ENCODE results near the gene REM1. TPM values are rescaled to one million over a fixed set of nuclear protein-coding genes. Genes with fewer than 3 reads are reported as not detected.

REM1 gene
- total RNA-seq, 1 experiment from 2014 or later: not detected

DNA sequence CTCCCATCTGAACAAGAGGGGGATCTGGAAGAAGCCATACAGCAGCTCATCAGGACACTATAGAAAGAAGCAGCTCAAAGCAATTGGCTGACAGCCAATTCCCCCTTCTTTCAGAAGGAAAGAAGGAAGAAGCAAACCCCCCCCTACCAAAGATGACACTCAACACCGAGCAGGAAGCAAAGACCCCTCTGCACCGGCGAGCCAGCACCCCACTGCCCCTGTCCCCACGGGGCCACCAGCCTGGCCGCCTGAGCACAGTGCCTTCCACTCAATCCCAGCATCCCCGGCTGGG, 1.2 kb downstream of the REM1 start:
- DNase-seq (ENCODE audit: low read depth, low spot score) (no peak), ATAC-seq (no peak)
- ChIA-PET POLR2A (no interaction called here), CTCF (no interaction called here), RAD21 (ENCODE audit: low non-redundant PET in 1 of 2, low total read pairs in 2 of 2, uncharacterized antibody in 2 of 2, unreplicated experiment in 2 of 2) (no interaction called here)
- Histone ChIP-seq H3K79me2 (ENCODE audit: insufficient read depth, low read length) (no peaks in the 10 kb centered on the region), H3K9me3 (ENCODE audit: control insufficient read depth in 1 of 2, insufficient read depth in 1 of 2, low read depth in 1 of 2, low read length in 2 of 2) (no peaks in the 10 kb centered on the region), H3K27ac (ENCODE audit: low read depth, low read length) (no peak overlapping the region), H3K4me2 (ENCODE audit: low read length) (no peak overlapping the region), H4K20me1 (ENCODE audit: insufficient read depth) (no peaks in the 10 kb centered on the region), H3K4me1 (ENCODE audit: control insufficient read depth in 1 of 2, insufficient read depth in 2 of 2, low read length in 2 of 2) (no peaks in the 10 kb centered on the region), H3K9ac (ENCODE audit: low read length) (no peak overlapping the region), H3K36me3 (ENCODE audit: control insufficient read depth in 1 of 2, insufficient read depth in 2 of 2, low read length in 2 of 2) (no peaks in the 10 kb centered on the region), H3K9me2 (ENCODE audit: insufficient read depth) (no peaks in the 10 kb centered on the region), H3K4me3 (replicated peaks in 1 of 2; ENCODE audit: low read depth in 1 of 2, low read length in 2 of 2) (no peak overlapping the region), H2AFZ (ENCODE audit: low read depth, low read length, poor library complexity, severe bottlenecking) (no peak overlapping the region), H3K27me3 (ENCODE audit: insufficient read depth, low read length) (no peaks in the 10 kb centered on the region)
- TF ChIP-seq ELF1 (IDR thresholded peaks at IDR 0.05; ENCODE audit: borderline replicate concordance, low read depth) (no peak), EZH2phosphoT487 (IDR thresholded peaks at IDR 0.05; ENCODE audit: borderline replicate concordance) (no peak), CEBPB (IDR thresholded peaks at IDR 0.05; ENCODE audit: low read depth) (no peak), EZH2 (IDR thresholded peaks at IDR 0.05) (no peak), JUND (IDR thresholded peaks at IDR 0.05) (no peak), ZFX (IDR thresholded peaks at IDR 0.05) (no peak), FOSL1 (IDR thresholded peaks at IDR 0.05; ENCODE audit: low read depth) (no peak), POLR2AphosphoS5 (IDR thresholded peaks at IDR 0.05; ENCODE audit: low read depth, low read length) (no peak), YY1 (IDR thresholded peaks at IDR 0.05; ENCODE audit: extremely low read depth, insufficient replicate concordance, low read depth, low read length) (no peak), ZNF274 (IDR thresholded peaks at IDR 0.05; ENCODE audit: low read depth, low read length) (no peak), SIN3A (IDR thresholded peaks at IDR 0.05; ENCODE audit: low read depth) (no peak), RAD21 (IDR thresholded peaks at IDR 0.05; ENCODE audit: low read depth) (no peak), CBX3 (IDR thresholded peaks at IDR 0.05; ENCODE audit: low read depth) (no peak), TCF7L2 (IDR thresholded peaks at IDR 0.05; ENCODE audit: borderline replicate concordance, extremely low read depth, insufficient read depth, insufficient read length) (no peak)
- TF ChIP-seq, protein P1, sequence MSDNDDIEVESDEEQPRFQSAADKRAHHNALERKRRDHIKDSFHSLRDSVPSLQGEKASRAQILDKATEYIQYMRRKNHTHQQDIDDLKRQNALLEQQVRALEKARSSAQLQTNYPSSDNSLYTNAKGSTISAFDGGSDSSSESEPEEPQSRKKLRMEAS (IDR thresholded peaks at IDR 0.05): no peak
- TF ChIP-seq, protein P2, sequence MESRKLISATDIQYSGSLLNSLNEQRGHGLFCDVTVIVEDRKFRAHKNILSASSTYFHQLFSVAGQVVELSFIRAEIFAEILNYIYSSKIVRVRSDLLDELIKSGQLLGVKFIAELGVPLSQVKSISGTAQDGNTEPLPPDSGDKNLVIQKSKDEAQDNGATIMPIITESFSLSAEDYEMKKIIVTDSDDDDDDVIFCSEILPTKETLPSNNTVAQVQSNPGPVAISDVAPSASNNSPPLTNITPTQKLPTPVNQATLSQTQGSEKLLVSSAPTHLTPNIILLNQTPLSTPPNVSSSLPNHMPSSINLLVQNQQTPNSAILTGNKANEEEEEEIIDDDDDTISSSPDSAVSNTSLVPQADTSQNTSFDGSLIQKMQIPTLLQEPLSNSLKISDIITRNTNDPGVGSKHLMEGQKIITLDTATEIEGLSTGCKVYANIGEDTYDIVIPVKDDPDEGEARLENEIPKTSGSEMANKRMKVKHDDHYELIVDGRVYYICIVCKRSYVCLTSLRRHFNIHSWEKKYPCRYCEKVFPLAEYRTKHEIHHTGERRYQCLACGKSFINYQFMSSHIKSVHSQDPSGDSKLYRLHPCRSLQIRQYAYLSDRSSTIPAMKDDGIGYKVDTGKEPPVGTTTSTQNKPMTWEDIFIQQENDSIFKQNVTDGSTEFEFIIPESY (IDR thresholded peaks at IDR 0.05; ENCODE audit: extremely low read depth, insufficient replicate concordance, low read length): no peak
- TF ChIP-seq, protein P3, sequence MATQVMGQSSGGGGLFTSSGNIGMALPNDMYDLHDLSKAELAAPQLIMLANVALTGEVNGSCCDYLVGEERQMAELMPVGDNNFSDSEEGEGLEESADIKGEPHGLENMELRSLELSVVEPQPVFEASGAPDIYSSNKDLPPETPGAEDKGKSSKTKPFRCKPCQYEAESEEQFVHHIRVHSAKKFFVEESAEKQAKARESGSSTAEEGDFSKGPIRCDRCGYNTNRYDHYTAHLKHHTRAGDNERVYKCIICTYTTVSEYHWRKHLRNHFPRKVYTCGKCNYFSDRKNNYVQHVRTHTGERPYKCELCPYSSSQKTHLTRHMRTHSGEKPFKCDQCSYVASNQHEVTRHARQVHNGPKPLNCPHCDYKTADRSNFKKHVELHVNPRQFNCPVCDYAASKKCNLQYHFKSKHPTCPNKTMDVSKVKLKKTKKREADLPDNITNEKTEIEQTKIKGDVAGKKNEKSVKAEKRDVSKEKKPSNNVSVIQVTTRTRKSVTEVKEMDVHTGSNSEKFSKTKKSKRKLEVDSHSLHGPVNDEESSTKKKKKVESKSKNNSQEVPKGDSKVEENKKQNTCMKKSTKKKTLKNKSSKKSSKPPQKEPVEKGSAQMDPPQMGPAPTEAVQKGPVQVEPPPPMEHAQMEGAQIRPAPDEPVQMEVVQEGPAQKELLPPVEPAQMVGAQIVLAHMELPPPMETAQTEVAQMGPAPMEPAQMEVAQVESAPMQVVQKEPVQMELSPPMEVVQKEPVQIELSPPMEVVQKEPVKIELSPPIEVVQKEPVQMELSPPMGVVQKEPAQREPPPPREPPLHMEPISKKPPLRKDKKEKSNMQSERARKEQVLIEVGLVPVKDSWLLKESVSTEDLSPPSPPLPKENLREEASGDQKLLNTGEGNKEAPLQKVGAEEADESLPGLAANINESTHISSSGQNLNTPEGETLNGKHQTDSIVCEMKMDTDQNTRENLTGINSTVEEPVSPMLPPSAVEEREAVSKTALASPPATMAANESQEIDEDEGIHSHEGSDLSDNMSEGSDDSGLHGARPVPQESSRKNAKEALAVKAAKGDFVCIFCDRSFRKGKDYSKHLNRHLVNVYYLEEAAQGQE (IDR thresholded peaks at IDR 0.05; ENCODE audit: low read depth): no peak
- TF ChIP-seq, protein P4, sequence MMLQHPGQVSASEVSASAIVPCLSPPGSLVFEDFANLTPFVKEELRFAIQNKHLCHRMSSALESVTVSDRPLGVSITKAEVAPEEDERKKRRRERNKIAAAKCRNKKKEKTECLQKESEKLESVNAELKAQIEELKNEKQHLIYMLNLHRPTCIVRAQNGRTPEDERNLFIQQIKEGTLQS (IDR thresholded peaks at IDR 0.05): no peak
- no TSS peak for BruUV-seq (replicated peaks)
- intact Hi-C loops (cut with micrococcal nuclease): no loop called here
